K562 (cell line): ENCODE measurements around the gene GALNT15. TPM values are rescaled to one million over a fixed set of nuclear protein-coding genes. Genes with fewer than 3 reads are reported as not detected.

Source experiments
- ATAC-seq: fragments of 200-7000 bp; cut with Tn5 transposase; 3 replicates; pipeline ENCODE4 v1.9.1; 2020; ENCODE audit warnings: moderate library complexity
- BruUV-seq: library from RNA; stranded (reverse); fragments of 400-500 nt; replicated peaks from 2 replicates; lab custom pipeline; 2021; lab: Mats Ljungman, UMichigan
- CTCF ChIA-PET: fragments of 300-600 bp; formaldehyde crosslinking; extraction: SDS; loops from one replicate; lab custom pipeline; 2021; ENCODE audit warnings: low intra/inter-chr PET ratio; lab: Yijun Ruan, JAX
- POLR2A ChIA-PET: fragments of 300-600, 350-650 bp; sonication (Branson Sonifier 250); formaldehyde crosslinking; extraction: SDS; loops from one replicate; lab custom pipeline; 2021; ENCODE audit warnings: antibody characterized with exemption, inconsistent platforms; lab: Yijun Ruan, JAX
- DNase-seq, 4 experiments: peaks; one replicate each; pipeline versions ENCODE4 v3.0.0 to v3.0.0-alpha.2; 2011 to 2018; ENCODE audit warnings: low spot score in 3 of 4, mixed read lengths in 3 of 4; ENCODE audit errors: extremely low read depth in 1 of 4
- FAIRE-seq: peaks from 2 replicates; lab custom pipeline; 2011; peaks lifted over from hg19 to GRCh38; lab: Jason Lieb, UNC
- H2AFZ ChIP-seq: 2 replicates; pipeline ENCODE4 v1.6.0; 2011; ENCODE audit warnings: low read depth, low read length, control low read depth, inconsistent platforms
- H3K27ac ChIP-seq: fragments of 200-600 bp; 3 replicates; pipeline ENCODE4 v1.8.0; 2011; ENCODE audit warnings: low read depth, mild to moderate bottlenecking, control low read depth, inconsistent platforms, low read length, moderate library complexity, mixed read lengths; ENCODE audit errors: extremely low read depth
- H3K27me3 ChIP-seq, 2 experiments: fragments of 300-600 bp in 1 of 2; 2 replicates in 1 of 2; 3 replicates in 1 of 2; pipeline versions ENCODE4 v1.6.0 to v1.8.0; 2011; ENCODE audit warnings: inconsistent platforms in 2 of 2, low read length in 2 of 2, mild to moderate bottlenecking in 1 of 2, mixed read lengths in 1 of 2, moderate library complexity in 1 of 2; ENCODE audit not compliant: control insufficient read depth in 2 of 2, insufficient read depth in 2 of 2
- H3K36me3 ChIP-seq: fragments of 300-600 bp; 3 replicates; pipeline ENCODE4 v1.8.0; 2011; ENCODE audit warnings: mild to moderate bottlenecking, low read length, inconsistent platforms; ENCODE audit not compliant: control insufficient read depth, insufficient read depth
- H3K4me1 ChIP-seq, 2 experiments: fragments of 200-600 bp in 1 of 2; replicated peaks in 1 of 2; 2 replicates in 1 of 2; 3 replicates in 1 of 2; pipeline versions ENCODE4 v1.5.1 to v1.8.0; 2011; ENCODE audit warnings: inconsistent platforms in 2 of 2, low read length in 2 of 2, mild to moderate bottlenecking in 1 of 2, mixed read lengths in 1 of 2, moderate library complexity in 1 of 2; ENCODE audit not compliant: control insufficient read depth in 2 of 2, insufficient read depth in 2 of 2
- H3K4me2 ChIP-seq: 2 replicates; pipeline ENCODE4 v1.6.1; 2011; ENCODE audit warnings: low read length, control low read depth, inconsistent platforms, mixed read lengths; ENCODE audit not compliant: insufficient read depth
- H3K4me3 ChIP-seq: fragments of 200-600 bp; sonication (generic), shearing (Covaris generic); 2 replicates; pipeline ENCODE4 v1.5.1; 2016; ENCODE audit warnings: control low read depth, inconsistent platforms
- H3K79me2 ChIP-seq: fragments of 200-600 bp; 3 replicates; pipeline ENCODE4 v1.8.0; 2011; ENCODE audit warnings: low read length, inconsistent platforms; ENCODE audit not compliant: control insufficient read depth, insufficient read depth
- H3K9ac ChIP-seq, 2 experiments: 2 replicates each; pipeline versions ENCODE4 v1.6.0 to v1.6.1; 2011; ENCODE audit warnings: low read depth in 2 of 2, low read length in 2 of 2, control low read depth in 1 of 2, inconsistent platforms in 1 of 2, mild to moderate bottlenecking in 1 of 2, mixed read lengths in 1 of 2; ENCODE audit not compliant: insufficient read depth in 1 of 2
- H3K9me1 ChIP-seq: one replicate; pipeline ENCODE4 v1.6.0; 2011; ENCODE audit warnings: inconsistent platforms, mild to moderate bottlenecking, low read length, moderate library complexity; ENCODE audit not compliant: control insufficient read depth, insufficient read depth
- H3K9me3 ChIP-seq: replicated peaks from 2 replicates; pipeline ENCODE4 v1.5.1; 2011; ENCODE audit warnings: low read depth, low read length, inconsistent platforms; ENCODE audit not compliant: control insufficient read depth, insufficient read depth
- H4K20me1 ChIP-seq: replicated peaks from 2 replicates; pipeline ENCODE4 v1.6.1; 2011; ENCODE audit warnings: low read length, inconsistent platforms, mixed read lengths; ENCODE audit not compliant: control insufficient read depth, insufficient read depth
- CC2D1A ChIP-seq: fragments of 450-650 bp; IDR thresholded peaks from 2 replicates; pipeline ENCODE4 v1.6.1; 2017; ENCODE audit warnings: mild to moderate bottlenecking
- STAT6 ChIP-seq: sonication (generic); formaldehyde crosslinking; IDR thresholded peaks from 2 replicates; pipeline ENCODE4 v1.8.1; 2023; ENCODE audit warnings: mild to moderate bottlenecking, missing genetic modification reagents
- WGBS: fragments of 100-300 bp; shearing (Covaris generic); methylation state at CpG from one replicate; pipeline ENCODE4 v1.1.6; 2016; ENCODE audit warnings: low coverage, mixed read lengths; ENCODE audit not compliant: insufficient coverage; ENCODE audit errors: missing lambda C conversion rate; 5-methylcytosine and 5-hydroxymethylcytosine counted together
- in situ Hi-C: fragments of 300-500 bp; cut with MboI; formaldehyde crosslinking; loops from 4 replicates; pipeline ENCODE4 v1.15.0; 2018; ENCODE audit warnings: inconsistent platforms, mixed read lengths
- intact Hi-C: fragments of 100-400 bp; cut with micrococcal nuclease; formaldehyde crosslinking; loops from 2 replicates; pipeline ENCODE4 v1.14.2; 2022
- polyA plus RNA-seq, 8 experiments: library from polyadenylated mRNA; depleted of rRNA in 4 of 8; stranded (reverse) in 5 of 8; unstranded in 3 of 8; fragments of >200 nt; fragmentation: Nextera tagmentation in 2 of 8; fragmentation: Illumina TruSeq in 1 of 8; extraction: Ambion mirVana in 2 of 8; extraction: Trizol in 1 of 8; gene quantifications; 2 replicates each; pipeline versions ENCODE4 v1.2.1 to v1.2.3, GENCODE V29; 2011 to 2014; ENCODE audit warnings: inconsistent platforms in 1 of 8, missing spikeins in 1 of 8
- total RNA-seq, 7 experiments: library from RNA; depleted of rRNA in 6 of 7; stranded (reverse); fragments of >200 nt in 6 of 7; fragmentation: Illumina TruSeq in 2 of 7; extraction: Trizol in 2 of 7; gene quantifications; 2 replicates each; pipeline versions ENCODE4 v1.2.1 to v1.2.3, GENCODE V29; 2011 to 2021; ENCODE audit warnings: low replicate concordance in 1 of 7

The GALNT15 gene
- total and polyA plus RNA-seq, 9 of the 15 experiments (the other 6 are each of a cell fraction or from before 2014, with no cell fraction given), result not detected

GRCh38 chr3:16176391-16177030, 2.0 kb downstream of the GALNT15 start:
- no peak overlapping the region for H3K4me3 ChIP-seq
- H4K20me1 ChIP-seq, result peaks cover 19% of the 10 kb centered on the region; the same call in 1 of the 2 replicates
- in situ Hi-C loops, result loop anchor here (10.0 kb wide), 1 partner anchor 362 kb away; no protein-coding TSS in a partner anchor
- ChIA-PET POLR2A (no interaction called here), CTCF (no interaction called here)
- ATAC-seq (no peak), DNase-seq (no peak), FAIRE-seq (no peak)
- intact Hi-C loops, result loop anchor here (5.0 kb wide), 1 partner anchor 376 kb away; no protein-coding TSS in a partner anchor
- no peak overlapping the region for H3K4me2 ChIP-seq
- no peak for TF ChIP-seq STAT6 (CRISPR knock-in tag)
- no peak for TF ChIP-seq CC2D1A
- H3K27me3 ChIP-seq, result peaks cover 15 to 52% of the 10 kb centered on the region in 2 experiments
- no peaks in the 10 kb centered on the region for H3K79me2 ChIP-seq
- no peaks in the 10 kb centered on the region for H3K36me3 ChIP-seq
- no peak overlapping the region for H2AFZ ChIP-seq
- peaks cover 4% of the 10 kb centered on the region; the same call in 1 of the 2 replicates for H3K9me3 ChIP-seq
- no peak overlapping the region for H3K27ac ChIP-seq
- WGBS, result 0% methylated on average over 6 of the region's 6 CpGs
- no peak overlapping the region for H3K9ac ChIP-seq
- no peaks in the 10 kb centered on the region for H3K9me1 ChIP-seq
- no TSS peak for BruUV-seq
- H3K4me1 ChIP-seq, result peaks cover 0 to 5% of the 10 kb centered on the region in 2 experiments; a peak in 1 of 5 replicates
